NCI-H2227 (cell line): Measurements from ENCODE around the gene TLK2.
A peak's percentile ranks its signal among the peaks of the same experiment; 100 is the strongest.
"Not testable (repeated sequence)": the region's sequence is repeated elsewhere in the genome, so short reads cannot be mapped to it uniquely, and the experiment has no call there.

Experiments
- DNase-seq: peaks from one replicate; lab custom pipeline; 2025; ENCODE audit not compliant: unreplicated experiment; lab: John Stamatoyannopoulos, UW

Gene TLK2

DNA sequence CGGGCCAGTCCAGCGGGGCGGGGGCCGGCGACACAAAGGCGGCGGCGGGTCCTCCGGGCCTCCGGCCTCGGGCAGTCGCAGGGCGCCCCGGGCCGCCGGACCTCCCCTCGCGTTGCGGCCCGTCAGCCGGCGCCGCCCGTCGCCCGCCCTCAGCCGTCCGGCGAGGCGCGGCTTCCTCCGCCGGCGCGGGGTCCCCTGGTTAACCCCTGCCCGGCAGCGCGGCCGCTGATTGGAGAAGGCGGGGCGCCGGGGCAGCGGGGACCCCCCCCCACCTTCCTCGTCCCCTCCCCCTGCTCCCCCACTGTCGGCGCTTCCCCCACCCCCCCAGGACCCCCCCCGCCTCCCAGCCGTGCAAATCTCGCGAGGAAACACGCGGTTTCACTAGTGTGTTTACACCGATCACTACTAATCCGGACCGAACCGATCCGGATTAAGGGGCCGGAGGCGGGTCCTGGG lies at the start of gene TLK2:
TSS of gene TLK2 (plus strand) at position 402 of the 456 bp plus-strand sequence. CDS start 2,301 bp downstream, outside the sequence.
- DNase-seq: peak; percentile 92

DNA sequence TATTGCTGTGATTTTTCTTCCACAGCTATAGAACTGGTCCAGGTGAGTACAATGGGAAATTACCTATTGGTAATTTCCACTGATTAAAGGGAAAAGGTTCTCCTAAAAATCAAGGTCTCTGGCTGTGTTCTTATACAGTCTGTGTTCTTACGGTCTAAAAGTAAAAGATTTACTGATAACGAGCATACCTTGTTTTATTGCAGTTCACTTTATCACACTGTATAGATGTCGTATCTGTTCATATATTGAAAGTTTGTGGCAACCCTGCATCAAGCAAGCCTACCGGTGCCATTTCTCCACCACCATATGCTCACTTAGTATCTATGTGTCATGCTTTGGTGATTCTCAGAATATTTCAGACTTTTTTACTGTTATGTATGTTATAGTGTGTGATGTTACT lies 43.4 kb upstream of the TLK2 start:
- DNase-seq: not testable (repeated sequence)

DNA sequence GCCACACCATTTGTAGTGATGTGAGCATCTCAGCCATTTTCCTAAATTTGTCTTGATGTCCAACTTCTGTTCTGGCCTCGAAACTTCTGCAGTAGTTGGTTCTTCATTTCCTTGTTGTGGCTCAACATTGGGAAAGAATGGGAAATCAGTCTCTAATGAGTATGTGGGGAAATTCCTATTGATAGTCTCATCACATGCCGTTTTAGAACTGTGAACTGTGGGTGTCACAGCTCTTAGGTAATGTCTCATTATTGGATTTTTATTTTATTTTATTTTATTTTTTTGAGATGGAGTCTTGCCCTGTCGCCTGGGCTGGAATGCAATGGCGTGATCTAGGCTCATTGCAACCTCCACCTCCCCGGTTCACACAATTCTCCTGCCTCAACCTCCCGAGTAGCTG lies 37.4 kb upstream of the TLK2 start:
- not testable (repeated sequence) for DNase-seq

DNA sequence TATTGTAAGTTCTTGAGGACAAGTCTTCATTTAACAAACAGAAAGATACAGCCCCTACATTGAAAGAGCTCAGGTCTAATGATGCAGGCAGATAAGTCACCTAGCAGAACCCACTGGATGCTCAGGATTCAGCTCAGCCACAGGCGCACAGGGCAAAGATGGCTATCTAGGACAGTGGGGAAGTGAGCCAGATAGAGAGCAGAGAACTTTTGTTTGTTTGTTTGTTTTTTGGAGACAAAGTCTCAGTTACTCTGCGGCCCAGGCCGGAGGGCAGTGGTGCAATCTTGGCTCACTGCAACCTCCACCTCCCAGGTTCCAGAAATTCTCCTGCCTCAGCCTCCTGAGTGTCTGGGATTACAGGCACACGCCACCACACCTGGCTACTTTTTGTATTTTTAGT lies 34.6 kb upstream of the TLK2 start:
- DNase-seq: no peak

DNA sequence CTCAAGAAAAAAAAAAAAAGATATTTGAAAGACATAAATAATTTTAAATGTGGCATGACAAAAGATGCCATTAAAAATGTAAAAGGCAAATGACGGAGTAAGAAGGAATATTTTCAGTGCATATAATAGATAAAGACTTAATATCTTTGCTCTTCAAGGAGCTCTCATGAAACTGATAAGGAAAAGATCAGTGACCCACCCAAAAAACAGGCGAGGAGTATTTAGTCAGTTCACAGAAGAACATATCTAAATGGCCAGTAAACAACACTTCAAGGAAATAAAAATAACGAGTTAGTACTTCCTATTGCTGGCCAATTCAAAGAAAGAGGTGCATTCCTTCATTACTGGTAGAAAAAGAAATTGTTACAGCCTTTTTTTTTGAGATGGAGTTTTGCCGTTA lies 32.8 kb upstream of the TLK2 start:
- not testable (repeated sequence) for DNase-seq

DNA sequence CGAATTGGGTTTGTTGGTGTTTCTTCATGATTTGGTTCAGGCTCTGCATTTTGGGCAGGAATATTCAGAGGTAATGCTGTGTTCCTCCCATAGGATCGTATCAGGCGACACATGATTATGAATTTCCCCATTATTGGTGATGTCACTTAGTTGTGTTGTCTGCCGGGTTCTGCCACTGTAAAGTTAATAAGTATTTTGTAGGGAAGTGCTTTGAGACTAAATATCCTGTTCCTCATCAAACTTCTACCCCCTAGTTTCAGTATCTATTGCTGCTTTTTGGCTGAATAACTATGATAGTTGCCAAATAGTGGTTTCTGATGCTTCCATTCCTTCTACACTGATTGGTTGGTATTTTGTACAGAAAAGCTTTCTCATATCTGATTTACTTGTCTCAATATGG lies 26.4 kb upstream of the TLK2 start:
- DNase-seq: not testable (repeated sequence)

DNA sequence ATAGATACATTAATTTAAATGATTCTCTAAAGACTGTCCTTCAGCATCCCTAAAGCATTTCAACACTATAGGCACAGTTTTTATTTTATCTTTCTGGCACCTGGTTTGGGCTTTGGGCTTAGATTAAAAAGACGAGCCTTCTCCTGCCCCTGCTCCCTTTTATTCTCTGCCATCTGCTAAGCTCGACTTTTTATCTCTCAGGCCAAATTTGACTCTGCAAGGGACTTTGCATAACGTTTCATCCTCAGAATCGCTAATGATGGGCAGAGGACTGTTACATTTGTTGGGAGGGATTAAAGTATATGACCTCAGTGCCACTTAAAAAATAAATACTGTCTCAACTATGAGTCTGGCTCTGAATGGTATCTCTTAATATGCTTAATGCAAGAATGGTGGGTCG lies 25.6 kb upstream of the TLK2 start:
- DNase-seq: not testable (repeated sequence)

DNA sequence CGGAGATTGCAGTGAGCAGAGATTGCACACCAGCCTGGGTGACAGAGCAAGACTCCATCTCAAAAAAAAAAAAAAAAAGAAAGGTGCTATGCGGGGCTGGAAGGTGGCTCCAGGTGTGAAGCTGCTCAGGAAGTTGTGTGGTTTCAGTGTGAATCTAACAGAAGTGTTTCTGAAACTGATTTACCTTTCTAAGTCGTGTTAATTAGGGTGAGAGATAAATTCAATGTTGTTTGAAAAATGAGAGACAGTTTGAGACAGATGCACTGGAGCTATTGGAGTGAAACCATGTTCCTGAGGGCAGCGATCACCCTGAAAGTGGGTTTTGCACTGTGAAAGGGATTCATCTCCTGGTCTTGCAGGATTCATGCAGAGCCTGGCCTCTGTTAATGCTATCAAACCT lies 25.0 kb upstream of the TLK2 start:
- not testable (repeated sequence) for DNase-seq

DNA sequence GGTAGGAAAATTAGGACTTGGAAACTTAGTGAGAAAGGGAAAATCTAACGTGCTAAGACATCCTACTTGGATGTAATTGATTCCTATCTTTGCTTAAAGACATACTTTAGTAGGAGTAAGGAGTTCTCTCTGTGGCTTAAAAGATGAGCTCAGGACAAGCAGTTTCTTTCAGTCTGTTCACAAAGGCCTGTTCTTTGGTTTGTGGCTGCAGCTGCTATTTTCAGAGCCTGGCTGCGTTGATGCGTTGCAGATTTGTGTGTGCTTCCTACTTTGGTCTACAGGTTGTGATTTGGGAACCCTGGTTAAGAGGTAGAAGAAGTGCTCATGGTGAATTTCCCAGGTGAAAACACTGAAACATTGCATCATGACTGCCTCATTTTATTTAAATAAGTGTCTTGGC lies 24.5 kb upstream of the TLK2 start:
- not testable (repeated sequence) for DNase-seq

DNA sequence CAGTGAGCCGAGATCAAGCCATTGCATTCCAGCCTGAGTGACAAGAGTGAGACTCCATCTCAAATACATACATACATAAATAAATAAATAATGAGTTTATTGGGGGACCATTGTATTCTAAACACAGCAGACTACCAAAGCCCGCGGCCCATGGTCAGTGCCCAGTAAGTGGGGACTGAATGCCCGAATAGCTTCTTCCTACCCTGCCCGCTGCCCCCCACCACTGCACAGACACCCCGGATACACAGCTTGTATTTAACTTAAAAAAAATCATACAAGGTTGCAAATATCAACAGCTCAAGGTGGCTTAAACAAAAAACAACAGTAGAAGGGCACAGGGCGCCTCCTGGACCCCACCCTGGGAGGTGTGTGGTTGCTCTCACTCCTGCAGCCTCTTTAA lies 22.6 kb upstream of the TLK2 start:
- DNase-seq: no peak

DNA sequence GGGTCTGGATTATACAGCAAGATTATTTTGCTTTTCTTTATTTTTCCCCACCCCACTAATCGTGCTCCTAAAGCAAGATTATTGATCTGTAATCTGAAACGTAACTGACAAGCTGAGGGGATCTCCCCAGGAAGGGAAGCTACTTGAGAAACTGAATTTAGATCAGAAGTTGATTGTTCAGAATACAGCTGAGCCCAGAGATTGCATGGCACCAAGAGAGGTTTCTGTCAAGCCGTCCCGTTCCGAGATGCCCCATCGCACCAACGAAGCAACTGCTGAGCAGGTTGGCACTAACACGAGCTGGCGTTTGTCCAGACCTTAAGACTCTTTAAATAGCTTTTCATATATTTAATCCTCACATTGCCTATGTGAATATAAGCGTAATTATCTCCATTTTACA lies 20.1 kb upstream of the TLK2 start:
- not testable (repeated sequence) for DNase-seq

DNA sequence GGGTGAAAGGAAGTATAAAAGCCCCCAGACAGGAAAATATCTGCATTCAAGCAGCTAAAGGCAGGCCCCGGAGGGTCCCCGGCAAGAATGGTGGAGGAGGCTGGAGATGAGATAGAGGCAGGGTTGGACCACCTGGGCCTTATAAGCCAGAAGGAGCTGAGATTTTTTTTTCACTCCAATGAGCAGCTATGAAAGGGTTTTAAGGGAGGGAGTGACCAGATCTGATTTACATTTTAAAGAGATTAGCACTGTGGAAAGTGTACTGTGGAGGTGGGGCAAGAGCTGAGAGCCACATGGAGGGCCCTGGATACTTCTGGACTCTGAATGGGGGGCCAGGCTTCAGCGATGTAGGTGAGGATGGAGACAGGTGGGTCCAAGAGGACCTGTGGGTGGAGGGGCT lies 14.2 kb upstream of the TLK2 start:
- DNase-seq: not testable (repeated sequence)

DNA sequence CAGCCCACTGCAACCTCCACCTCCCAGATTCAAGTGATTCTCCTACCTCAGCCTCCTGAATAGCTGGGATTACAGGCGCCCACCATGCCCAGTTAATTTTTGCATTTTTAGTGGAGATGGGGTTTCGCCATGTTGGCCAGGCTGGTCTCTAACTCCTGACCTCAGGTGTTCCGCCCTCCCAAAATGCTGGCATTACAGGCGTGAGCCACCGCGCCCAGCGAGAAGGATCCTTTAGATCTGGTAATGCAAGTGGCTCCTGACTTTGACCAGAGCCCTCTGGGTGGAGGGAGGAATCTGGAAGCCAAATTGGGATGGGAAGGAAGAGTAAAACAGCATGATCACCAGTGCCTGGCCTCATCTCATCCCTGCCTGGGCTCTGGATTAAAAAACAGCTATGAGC lies 13.4 kb upstream of the TLK2 start:
- not testable (repeated sequence) for DNase-seq

DNA sequence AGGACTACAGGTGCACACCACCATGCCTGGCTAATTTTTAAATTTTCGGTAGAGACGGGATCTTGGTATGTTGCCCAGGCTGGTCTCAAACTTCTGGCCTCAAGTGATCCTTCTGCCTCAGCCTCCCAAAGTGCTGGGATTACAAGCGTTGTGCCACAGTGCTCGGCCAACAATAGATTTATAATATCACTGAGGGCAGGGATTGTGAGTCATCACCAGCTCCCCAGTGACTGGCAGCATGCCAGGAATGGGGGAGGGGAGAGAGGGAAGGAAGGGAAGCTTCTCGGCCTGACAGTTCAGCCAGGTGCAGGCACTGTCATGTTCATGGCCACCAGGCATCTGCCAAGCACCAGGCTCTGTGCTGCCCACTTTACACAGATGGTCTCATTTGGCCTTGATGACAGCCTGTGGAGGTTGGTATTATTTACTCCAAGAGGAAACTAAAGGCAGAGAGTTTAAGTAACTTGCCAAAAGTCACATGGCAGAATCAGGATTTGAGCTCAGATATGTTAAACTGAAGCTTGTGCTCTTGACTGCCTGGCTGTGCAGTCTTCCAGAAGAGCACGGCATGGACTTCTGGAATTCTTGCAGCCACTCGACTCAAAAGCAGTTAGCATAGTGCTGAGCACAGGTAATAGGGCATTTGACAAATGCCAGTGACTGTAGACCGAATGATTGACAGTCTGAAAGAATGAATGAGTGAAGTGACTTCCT lies 7.8 kb upstream of the TLK2 start:
- peak; percentile 90 for DNase-seq

DNA sequence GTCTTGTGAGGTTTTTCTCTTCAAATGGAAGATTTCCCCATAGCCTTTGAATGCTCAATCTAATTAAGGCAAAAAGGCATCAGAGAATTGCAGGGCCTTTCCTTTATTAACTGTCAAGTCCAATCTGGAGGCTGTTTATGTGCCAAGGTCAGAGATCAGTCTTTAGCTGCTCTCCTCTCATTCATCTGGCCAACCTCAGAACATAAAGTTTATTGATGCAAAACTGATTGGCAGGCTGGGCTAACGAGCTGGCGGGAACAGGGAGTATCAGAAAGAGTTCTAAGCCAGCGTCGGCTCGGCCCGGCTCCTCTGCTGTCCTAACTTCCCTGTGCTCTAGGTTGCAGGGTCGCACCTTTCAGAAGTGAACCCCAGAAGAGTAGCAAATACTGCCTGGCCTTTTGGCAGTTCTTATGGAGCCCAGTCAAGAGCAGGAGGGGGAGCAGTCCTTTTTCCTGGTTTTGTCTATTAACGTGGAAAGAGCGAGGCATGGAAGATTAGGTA lies 7.2 kb upstream of the TLK2 start:
- DNase-seq: not testable (repeated sequence)

DNA sequence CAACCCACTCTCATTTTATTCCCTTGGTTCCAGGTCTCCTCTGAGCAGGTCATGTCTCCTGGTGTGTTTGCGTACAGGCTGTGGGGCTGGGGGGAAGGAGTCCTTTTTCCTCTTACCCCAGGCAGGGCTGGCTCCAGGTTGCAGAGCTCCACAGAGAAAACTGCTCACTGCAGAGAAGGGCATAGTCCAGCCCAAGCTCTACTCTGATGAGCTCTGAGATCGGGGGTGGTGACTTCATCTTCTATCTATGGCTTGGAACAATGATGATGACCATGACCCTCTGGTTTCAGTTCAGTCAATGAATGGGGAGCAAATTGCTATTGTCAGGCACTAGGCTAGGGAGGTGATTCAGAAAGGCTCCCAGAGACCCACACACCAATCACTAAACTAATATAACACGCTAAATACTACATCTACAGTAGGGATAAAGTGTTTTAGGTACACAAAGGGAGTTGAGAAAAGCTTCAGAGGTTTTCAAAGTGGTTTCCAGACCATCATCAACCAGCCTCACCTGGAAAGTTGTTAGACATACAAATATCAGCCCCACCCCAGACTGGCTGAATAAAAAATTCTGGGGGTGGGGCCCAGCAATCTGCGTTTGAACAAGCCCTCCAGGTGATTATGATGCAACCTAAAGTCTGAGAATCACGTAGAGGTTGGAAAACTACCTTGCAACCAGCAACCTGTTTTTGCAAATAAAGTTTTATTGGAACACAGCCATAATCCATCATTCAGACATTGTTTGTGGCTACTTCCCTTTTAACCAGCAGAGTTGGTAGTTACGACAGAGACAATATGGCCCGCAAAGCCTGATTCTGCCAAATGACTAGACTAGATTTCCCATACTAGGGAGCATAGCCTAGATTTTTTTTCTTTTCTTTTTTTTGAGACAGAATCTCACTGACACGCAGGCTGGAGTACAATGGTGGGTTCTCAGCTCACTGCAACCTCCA lies 5.3 kb upstream of the TLK2 start:
- DNase-seq: not testable (repeated sequence)

DNA sequence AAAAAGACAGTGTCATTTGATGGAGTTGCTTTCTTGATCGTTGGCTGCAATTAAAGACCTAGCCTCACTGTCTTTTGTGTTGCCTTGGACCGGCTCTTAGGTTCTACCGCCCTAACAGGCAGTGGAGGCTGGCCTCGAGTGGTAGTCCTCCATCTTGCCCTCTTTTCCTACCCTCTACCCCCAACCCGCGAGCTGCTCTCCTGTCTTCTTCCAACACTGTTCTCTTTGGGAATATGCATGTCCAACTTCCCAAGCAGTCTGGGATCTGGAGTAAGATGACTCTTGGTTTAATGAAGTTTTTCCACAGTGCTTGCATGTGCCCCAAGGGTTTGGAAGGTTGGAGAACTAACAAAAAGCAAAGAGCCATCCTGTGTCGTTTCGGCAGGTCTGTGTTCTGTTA lies 1.5 kb upstream of the TLK2 start:
- not testable (repeated sequence) for DNase-seq

DNA sequence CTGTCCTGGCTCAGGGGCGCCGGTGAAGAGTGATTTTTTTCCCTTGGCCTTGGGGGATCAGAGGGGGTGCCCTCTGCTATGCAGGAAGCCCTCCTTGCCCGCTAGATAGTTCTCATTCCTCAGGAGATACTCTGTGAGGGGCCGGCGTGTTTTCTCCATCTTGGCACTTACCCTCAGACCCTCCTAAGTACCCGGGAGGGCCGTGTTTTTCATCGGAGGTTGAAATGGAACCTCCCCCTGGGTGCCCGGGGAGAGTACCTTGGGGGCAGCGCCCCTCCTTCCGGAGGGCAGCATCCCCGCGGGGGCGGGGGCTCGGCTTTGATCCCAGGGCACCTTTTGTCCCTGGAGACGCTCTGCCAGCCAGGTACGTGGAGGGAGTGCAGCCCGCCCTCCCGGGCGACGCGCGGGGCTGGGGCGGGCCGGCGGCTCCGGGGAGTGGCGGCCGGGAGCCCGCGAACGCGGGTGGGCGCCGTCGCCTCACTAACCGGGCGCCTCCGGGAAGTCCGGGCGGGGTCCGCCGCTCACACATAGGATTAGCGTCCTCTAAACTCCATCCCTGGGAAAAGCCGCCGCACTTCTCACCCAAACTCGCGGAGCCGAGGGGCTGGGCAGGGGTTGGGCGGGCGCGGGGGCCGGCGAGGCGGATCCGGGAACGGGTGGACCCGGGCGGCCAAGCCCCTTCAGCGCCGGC lies 762 bp upstream of the TLK2 start:
- peak; percentile 52 for DNase-seq

DNA sequence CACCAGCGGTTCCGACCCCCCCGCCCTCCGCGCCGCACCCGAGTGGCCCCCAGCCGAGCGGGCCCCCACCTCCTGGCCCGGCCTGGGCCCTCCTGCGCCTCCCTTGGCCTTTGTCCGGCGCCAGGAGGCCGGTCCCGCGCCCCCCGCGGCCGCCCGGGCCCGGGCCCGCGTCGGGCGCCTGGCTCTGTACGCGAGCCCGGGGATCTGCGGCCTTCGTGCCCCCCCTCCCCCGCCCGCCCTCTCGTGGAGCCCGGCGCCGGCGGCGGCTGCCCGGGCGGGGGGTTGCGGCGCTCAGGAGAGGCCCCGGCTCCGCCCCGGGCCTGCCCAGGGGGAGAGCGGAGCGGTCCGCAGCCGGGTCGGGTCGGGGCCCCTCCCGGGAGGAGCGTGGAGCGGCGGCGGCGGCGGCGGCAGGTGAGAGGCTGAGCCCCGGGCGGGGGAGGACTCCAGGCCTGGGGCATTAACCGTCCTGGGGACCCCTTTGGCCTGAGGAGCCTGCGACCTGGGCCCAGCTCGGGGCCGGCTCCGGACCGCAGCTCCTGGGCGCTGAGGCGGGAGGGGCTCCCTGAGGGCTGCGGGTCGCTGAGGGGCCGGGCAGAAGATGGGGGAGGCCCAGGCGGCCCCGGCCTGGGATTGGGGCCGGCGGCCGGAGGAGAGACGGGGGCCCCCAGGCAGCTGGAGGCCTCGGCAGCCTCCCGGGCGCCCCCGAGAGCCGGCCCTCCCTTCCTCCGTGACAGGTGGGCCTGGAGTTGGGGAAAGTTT lies 434 bp downstream of the TLK2 start:
- DNase-seq: peak; percentile 33

DNA sequence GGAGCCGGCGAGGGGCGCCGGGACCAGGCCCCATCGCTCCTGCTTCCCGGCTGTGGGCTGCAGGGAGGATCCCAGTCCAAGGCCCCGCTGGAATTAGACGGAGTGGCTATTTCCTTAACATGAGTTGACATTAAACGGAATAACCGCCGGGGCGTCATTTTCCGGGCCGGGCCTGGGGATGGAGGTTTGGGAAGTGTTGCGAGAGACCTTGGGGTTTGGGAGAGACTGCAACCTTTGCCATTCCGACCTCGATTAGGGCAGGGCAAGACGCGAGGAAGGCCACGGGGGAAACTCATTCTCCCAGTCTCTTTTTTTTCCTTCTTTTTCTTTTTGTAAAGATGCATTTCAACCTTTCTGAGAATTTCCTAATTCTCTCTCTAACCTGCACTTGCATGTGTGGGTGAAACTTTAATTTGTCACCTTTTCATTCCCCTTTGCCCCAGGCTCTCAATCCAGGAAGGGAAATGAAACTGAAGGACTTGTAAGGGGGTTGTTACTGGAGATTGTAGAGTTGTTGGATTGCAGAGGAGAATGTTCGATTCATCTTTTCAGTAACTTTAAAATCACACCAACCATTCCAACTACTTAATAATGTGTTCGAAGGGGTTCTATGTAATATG lies 1.1 kb downstream of the TLK2 start:
- not testable (repeated sequence) for DNase-seq
